Measurements from ENCODE around the gene PLD4.

The PLD4 gene

DNA sequence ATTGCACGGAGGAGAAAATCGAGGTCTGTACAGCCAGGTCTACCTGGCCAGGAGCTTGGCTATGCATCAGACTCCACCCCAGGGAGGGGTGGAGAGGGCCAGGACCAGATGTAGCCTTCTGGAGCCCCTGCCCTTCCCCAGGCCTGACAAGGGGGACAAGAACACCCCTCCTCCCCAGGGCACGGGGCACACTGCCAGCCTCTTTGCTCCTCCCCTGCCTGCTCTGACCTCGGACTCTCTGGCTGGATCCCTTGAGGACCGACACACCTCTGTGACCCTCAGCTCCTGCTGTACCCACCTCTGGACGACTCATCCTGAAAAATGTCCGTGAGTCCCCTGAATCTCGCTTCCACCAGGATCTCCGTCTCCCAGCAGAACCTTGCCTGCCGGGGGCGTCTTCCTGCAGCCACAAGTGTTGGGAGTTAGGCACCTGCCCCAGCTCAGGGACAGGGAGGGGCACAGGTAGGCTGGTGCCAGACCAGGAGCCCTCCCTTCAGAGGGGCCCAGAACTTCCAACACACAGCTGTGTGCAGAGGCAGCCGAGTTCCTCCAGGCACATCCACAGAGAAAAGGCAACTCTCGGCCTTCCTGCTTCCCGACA lies 31.7 kb downstream of the PLD4 start:
- no peaks in the 10 kb centered on the region for H3K9me3 Mint-ChIP-seq
- H3K27ac Mint-ChIP-seq: no peak overlapping the region
- H3K4me1 Mint-ChIP-seq (ENCODE audit: low read depth): no peaks in the 10 kb centered on the region
- H3K4me3 Mint-ChIP-seq: no peak overlapping the region
- H3K36me3 Mint-ChIP-seq (ENCODE audit: low read depth): no peaks in the 10 kb centered on the region
- peaks cover 9% of the 10 kb centered on the region for H3K27me3 Mint-ChIP-seq (ENCODE audit: low read depth)

GRCh38 chr14:104957146-104958113 lies 32.8 kb downstream of the PLD4 start:
- Mint-ChIP-seq H3K9me3 (no peaks in the 10 kb centered on the region), H3K27ac (no peak overlapping the region), H3K36me3 (ENCODE audit: low read depth) (no peaks in the 10 kb centered on the region), H3K4me3 (no peak overlapping the region), H3K4me1 (ENCODE audit: low read depth) (no peaks in the 10 kb centered on the region), H3K27me3 (ENCODE audit: low read depth) (peaks cover 9% of the 10 kb centered on the region)

GRCh38 chr14:104964546-104964945 lies 39.9 kb downstream of the PLD4 start:
- H3K4me1 Mint-ChIP-seq (ENCODE audit: low read depth): no peaks in the 10 kb centered on the region
- no peaks in the 10 kb centered on the region for H3K9me3 Mint-ChIP-seq

DNA sequence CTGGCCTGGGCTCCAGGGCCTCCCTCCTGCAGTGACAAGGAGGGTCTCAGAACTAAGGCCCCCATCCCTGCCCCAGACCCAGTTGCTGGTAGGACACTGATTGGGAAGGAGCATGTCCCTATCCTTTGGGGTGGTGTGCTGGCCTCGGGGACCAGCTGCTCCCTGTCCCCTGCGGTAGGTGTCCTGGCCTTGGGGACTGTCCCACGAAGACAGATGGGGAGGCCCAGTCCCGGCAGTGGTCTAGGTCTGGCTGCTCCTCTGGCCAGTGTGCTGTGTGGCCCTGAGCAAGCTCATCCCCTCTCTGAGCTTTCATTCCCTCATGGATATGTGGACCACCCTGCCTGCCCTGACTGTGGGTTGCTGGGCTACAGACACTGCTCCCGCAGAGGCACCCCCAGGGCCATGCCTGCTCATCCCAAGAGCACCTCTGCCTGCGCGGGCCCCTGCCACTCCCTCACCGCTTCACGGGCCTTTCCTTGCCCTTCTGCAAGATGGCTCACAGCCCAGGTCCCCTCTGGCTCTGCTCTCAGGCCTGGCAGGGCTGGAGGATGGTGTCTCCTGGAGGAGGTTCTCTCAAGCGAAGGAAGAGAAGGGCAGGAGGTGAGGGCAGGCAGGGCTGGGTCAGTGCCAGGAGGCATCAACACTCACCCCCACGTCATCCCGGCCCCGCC lies 41.0 kb downstream of the PLD4 start:
- no peaks in the 10 kb centered on the region for H3K36me3 Mint-ChIP-seq (ENCODE audit: low read depth)
- H3K4me1 Mint-ChIP-seq (ENCODE audit: low read depth): no peaks in the 10 kb centered on the region
- H3K27ac Mint-ChIP-seq: no peak overlapping the region
- H3K9me3 Mint-ChIP-seq: no peaks in the 10 kb centered on the region
- H3K27me3 Mint-ChIP-seq (ENCODE audit: low read depth): peaks cover 12% of the 10 kb centered on the region
- no peak overlapping the region for H3K4me3 Mint-ChIP-seq

More at GRCh38 chr14:104964546-104964945, 39.9 kb downstream of the PLD4 start:
- Mint-ChIP-seq H3K27me3 (ENCODE audit: low read depth) (peaks cover 12% of the 10 kb centered on the region), H3K4me3 (no peak overlapping the region), H3K27ac (no peak overlapping the region), H3K36me3 (ENCODE audit: low read depth) (no peaks in the 10 kb centered on the region)

- Mint-ChIP-seq H3K27me3 (ENCODE audit: low read depth) (peaks cover 12% of the 10 kb centered on the region), H3K36me3 (ENCODE audit: low read depth) (no peaks in the 10 kb centered on the region), H3K4me1 (ENCODE audit: low read depth) (no peaks in the 10 kb centered on the region), H3K27ac (no peak overlapping the region), H3K4me3 (no peak overlapping the region), H3K9me3 (no peaks in the 10 kb centered on the region)
Observed at GRCh38 chr14:104966261-104966865, 41.7 kb downstream of the PLD4 start.

DNA sequence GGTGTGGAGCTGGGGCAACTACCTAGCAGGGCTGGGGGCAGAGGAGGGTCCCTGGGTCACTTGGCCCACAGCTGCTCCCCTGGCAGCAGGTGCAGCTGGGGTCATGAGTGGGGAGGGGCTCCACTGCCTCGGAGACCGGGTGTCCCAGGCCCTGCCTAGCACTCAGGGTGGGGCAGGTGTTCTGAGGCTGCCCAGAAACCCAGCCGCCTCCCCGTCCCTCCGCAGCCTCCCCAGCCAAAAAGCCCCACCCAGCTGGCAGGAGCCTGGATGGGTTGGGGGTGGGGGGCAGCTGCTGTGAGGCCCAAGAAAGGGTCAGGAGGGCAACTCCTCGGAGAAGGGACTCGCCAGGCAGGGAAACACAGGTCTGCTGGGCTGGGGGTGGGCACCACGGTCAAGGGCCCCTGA lies 42.3 kb downstream of the PLD4 start:
- H3K9me3 Mint-ChIP-seq: no peaks in the 10 kb centered on the region
- no peaks in the 10 kb centered on the region for H3K4me1 Mint-ChIP-seq (ENCODE audit: low read depth)
- no peak overlapping the region for H3K4me3 Mint-ChIP-seq

GRCh38 chr14:104967386-104968152 lies 42.9 kb downstream of the PLD4 start:
- H3K9me3 Mint-ChIP-seq: no peaks in the 10 kb centered on the region
- H3K4me1 Mint-ChIP-seq (ENCODE audit: low read depth): no peaks in the 10 kb centered on the region
- peaks cover 12% of the 10 kb centered on the region for H3K27me3 Mint-ChIP-seq (ENCODE audit: low read depth)
- H3K36me3 Mint-ChIP-seq (ENCODE audit: low read depth): no peaks in the 10 kb centered on the region
- no peak overlapping the region for H3K4me3 Mint-ChIP-seq
- no peak overlapping the region for H3K27ac Mint-ChIP-seq

More for the DNA sequence above, 42.3 kb downstream of the PLD4 start:
- Mint-ChIP-seq H3K36me3 (ENCODE audit: low read depth) (no peaks in the 10 kb centered on the region), H3K27ac (no peak overlapping the region), H3K27me3 (ENCODE audit: low read depth) (peaks cover 12% of the 10 kb centered on the region)

DNA sequence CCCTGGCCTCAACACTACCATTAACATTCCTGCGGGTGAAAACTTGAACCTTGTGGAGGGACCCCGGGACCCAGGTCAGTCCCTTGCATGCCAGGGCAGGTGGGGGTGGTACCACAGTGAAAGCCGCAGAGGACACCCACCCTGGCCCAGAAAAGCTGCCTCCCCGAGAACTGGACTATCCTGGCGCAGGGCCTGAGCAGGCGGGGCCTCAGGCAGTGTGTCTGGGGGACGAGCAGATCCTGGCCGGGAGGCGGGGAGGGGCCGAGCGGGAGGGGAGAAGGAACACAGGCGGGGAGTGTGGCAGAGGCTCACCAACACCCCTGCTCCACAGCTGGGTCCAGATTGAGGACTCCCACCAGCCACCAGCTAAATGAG lies 43.5 kb downstream of the PLD4 start:
- Mint-ChIP-seq H3K27ac (no peak overlapping the region), H3K27me3 (ENCODE audit: low read depth) (peaks cover 12% of the 10 kb centered on the region), H3K4me3 (no peak overlapping the region), H3K4me1 (ENCODE audit: low read depth) (no peaks in the 10 kb centered on the region), H3K36me3 (ENCODE audit: low read depth) (no peaks in the 10 kb centered on the region), H3K9me3 (no peaks in the 10 kb centered on the region)

DNA sequence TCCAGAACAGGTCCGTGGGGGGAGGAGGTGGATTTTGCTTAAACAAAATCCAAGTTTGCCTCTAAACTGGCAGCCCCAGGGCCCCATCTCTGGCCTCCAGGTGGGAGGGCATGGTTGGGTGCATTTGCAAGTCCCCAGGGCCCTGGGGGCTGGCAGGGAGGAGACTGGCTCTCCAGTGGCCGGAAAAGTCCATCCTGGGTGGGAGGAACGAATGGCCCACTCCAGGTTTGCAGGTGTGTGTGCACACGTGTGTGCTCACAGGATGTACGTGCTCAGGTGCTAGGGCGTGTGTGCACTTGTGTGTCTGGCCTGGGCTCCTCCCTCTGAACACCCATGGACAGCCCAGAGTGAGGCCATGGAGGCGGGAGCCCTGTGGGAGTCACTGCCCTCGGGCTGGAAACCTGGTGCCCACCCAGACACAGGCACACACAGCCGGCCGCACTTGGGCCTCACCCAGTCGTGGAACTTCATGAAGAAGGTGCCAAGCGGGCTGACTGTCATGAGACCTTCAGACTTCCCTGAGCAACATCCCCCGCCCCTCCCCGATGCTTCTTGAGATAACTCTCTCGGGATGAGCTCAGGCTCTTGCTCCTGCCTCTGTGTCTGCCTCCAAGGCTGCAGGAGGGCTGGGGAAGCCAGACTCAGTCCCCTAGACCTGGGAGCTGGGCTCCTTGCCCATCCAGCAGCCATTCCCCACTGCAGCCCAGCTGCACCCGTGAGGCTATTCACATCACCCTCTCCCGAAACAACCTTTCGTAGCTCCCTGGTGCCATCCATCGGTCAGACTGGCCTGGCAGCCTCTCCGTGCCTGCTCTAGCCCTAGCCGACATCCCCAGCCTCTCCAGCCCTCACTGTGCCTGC lies 44.1 kb downstream of the PLD4 start:
- H3K36me3 Mint-ChIP-seq (ENCODE audit: low read depth): no peaks in the 10 kb centered on the region
- H3K4me3 Mint-ChIP-seq: no peak overlapping the region
- no peaks in the 10 kb centered on the region for H3K4me1 Mint-ChIP-seq (ENCODE audit: low read depth)
- H3K9me3 Mint-ChIP-seq: no peaks in the 10 kb centered on the region
- peaks cover 12% of the 10 kb centered on the region for H3K27me3 Mint-ChIP-seq (ENCODE audit: low read depth)
- no peak overlapping the region for H3K27ac Mint-ChIP-seq

DNA sequence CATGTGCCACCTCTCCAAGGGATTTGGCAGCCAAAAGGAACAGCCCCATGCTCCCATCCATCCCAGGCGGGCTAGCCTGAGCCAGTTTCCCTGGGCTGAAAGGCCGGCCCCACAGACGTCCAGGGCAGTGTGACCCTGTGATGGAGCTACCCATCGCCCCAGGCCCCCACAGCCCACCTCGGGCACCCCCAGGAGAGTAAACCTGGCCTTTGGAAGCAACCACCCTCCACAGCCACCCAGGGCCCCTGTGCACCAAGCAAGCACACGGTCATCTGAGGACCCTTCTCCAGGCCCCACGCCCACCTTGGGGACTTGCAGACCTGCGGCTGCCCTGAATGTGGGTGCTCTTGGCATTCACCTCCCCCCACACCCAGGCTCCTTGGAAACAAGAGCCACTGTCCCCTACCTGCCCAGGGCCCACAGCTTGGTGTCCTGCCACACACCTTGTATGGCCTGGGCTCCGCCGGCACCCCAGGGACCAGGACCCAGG lies 45.1 kb downstream of the PLD4 start:
- Mint-ChIP-seq H3K4me1 (ENCODE audit: low read depth) (no peaks in the 10 kb centered on the region), H3K4me3 (no peak overlapping the region), H3K27me3 (ENCODE audit: low read depth) (peaks cover 12% of the 10 kb centered on the region), H3K9me3 (no peaks in the 10 kb centered on the region), H3K36me3 (ENCODE audit: low read depth) (no peaks in the 10 kb centered on the region), H3K27ac (no peak overlapping the region)

DNA sequence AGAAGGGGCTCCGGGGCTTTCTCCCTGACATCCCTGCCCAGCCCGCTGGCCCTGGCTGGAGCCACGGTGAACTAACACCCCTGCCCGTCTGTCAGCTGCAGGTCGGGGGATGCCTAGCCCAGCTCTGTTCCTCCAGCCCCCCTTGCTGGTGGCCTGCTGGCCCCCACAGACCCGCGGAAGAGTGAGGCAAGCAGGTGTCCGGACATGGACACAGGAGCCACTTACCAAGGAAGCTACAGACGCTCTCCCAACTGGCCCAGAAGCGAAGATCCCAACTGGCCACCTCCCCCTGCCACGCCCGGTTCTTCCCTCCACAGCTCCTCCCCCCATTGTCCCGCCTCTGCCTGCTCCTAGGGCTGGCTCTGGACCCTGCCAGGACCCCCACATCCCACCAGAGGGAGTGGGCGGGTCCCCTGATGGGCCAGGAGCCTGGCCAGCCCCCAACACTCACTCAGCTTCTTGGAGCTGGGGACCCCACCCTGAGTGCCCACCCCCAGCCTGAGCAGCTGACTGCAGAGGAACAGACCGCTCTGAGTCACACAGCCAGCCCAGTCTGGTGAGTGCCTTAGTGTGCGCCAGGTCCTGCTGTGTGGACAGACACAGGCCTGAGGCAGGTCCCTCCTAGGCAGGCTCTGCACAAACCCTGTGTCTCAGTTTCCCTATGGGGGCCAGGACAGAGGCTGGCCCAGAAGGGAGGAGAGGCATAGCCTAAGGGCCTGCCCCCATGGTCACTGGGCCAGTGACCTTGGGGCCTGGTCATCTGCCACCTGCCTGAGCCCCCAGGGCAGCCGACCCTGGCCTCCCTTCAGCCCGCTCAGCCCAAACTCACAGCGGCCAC lies 45.8 kb downstream of the PLD4 start:
- no peaks in the 10 kb centered on the region for H3K4me1 Mint-ChIP-seq (ENCODE audit: low read depth)
- H3K9me3 Mint-ChIP-seq: no peaks in the 10 kb centered on the region
- H3K27me3 Mint-ChIP-seq (ENCODE audit: low read depth): peaks cover 12% of the 10 kb centered on the region
- H3K27ac Mint-ChIP-seq: no peak overlapping the region
- H3K4me3 Mint-ChIP-seq: no peak overlapping the region
- H3K36me3 Mint-ChIP-seq (ENCODE audit: low read depth): no peaks in the 10 kb centered on the region

GRCh38 chr14:104971447-104972240 lies 47.0 kb downstream of the PLD4 start:
- H3K4me1 Mint-ChIP-seq (ENCODE audit: low read depth): peaks cover 3% of the 10 kb centered on the region
- H3K27me3 Mint-ChIP-seq (ENCODE audit: low read depth): peaks cover 16% of the 10 kb centered on the region

More at GRCh38 chr14:104971447-104972240, 47.0 kb downstream of the PLD4 start:
- H3K36me3 Mint-ChIP-seq (ENCODE audit: low read depth): no peaks in the 10 kb centered on the region
- H3K4me3 Mint-ChIP-seq: no peak overlapping the region
- no peak overlapping the region for H3K27ac Mint-ChIP-seq
- H3K9me3 Mint-ChIP-seq: no peaks in the 10 kb centered on the region

Measured in T-helper 1 cell treated with Interleukin-12 subunit alpha and Interleukin-12 subunit beta and Interleukin-4 antibody, amounts not matched to agents 30 μg/mL and 1 μg/mL, for 36 hours (primary cell).